H1 (cell line): ENCODE measurements around the gene BTBD10. TPM values are rescaled to one million over a fixed set of nuclear protein-coding genes. Genes with fewer than 3 reads are reported as not detected.

ENCODE experiments used
- CTCF ChIA-PET: fragments of 300-600 bp; sonication (Branson Sonifier 250); formaldehyde crosslinking; loops from one replicate; lab custom pipeline; 2021; ENCODE audit not compliant: partially characterized antibody; lab: Charles Lee
- POLR2A ChIA-PET: fragments of 300-600 bp; sonication (Branson Sonifier 250); formaldehyde crosslinking; loops from one replicate; lab custom pipeline; 2021; ENCODE audit warnings: inconsistent platforms; ENCODE audit not compliant: partially characterized antibody; lab: Charles Lee
- DNase-seq, 2 experiments: peaks; one replicate each; pipeline versions ENCODE4 v3.0.0 to v3.0.0-alpha.2; 2010 to 2022; ENCODE audit warnings: low spot score in 2 of 2, low read depth in 1 of 2, mixed read lengths in 1 of 2
- FAIRE-seq: peaks from 2 replicates; lab custom pipeline; 2011; peaks lifted over from hg19 to GRCh38; lab: Jason Lieb, UNC
- H2AFZ ChIP-seq: 2 replicates; pipeline ENCODE4 v1.8.1; 2012; ENCODE audit warnings: low read length, inconsistent platforms
- H2AK5ac ChIP-seq: 2 replicates; pipeline ENCODE4 v1.6.1; 2013; ENCODE audit warnings: low read depth, low read length
- H2BK120ac ChIP-seq: replicated peaks from 2 replicates; pipeline ENCODE3; 2013; ENCODE audit warnings: low read depth, low read length, inconsistent platforms
- H2BK12ac ChIP-seq: 2 replicates; pipeline ENCODE4 v1.6.1; 2013; ENCODE audit warnings: low read depth, low read length
- H2BK15ac ChIP-seq: 2 replicates; pipeline ENCODE4 v1.6.1; 2013; ENCODE audit warnings: low read length
- H2BK20ac ChIP-seq: 2 replicates; pipeline ENCODE4 v1.6.1; 2013; ENCODE audit warnings: low read length
- H2BK5ac ChIP-seq: 2 replicates; pipeline ENCODE4 v1.6.1; 2013; ENCODE audit warnings: low read depth, low read length
- H3K14ac ChIP-seq: 2 replicates; pipeline ENCODE4 v1.6.1; 2013; ENCODE audit warnings: inconsistent platforms; ENCODE audit not compliant: insufficient read length
- H3K18ac ChIP-seq: 2 replicates; pipeline ENCODE4 v1.6.1; 2013; ENCODE audit warnings: low read length; ENCODE audit errors: extremely low read depth
- H3K23ac ChIP-seq: 2 replicates; pipeline ENCODE4 v1.6.1; 2013; ENCODE audit warnings: inconsistent platforms; ENCODE audit not compliant: insufficient read length
- H3K23me2 ChIP-seq: 2 replicates; pipeline ENCODE4 v1.6.1; 2013; ENCODE audit warnings: low read depth, low read length
- H3K27ac ChIP-seq: 2 replicates; pipeline ENCODE4 v1.6.1; 2011; ENCODE audit warnings: low read depth, low read length, inconsistent platforms
- H3K27me3 ChIP-seq, 4 experiments: replicated peaks in 1 of 4; 1 replicate in 1 of 4; 2 replicates in 3 of 4; pipeline versions ENCODE4 v1.6.1 to v1.8.1; 2011 to 2013; ENCODE audit warnings: low read length in 3 of 4, mild to moderate bottlenecking in 3 of 4, inconsistent platforms in 2 of 4, mixed read lengths in 2 of 4, moderate library complexity in 1 of 4; ENCODE audit not compliant: control insufficient read depth in 3 of 4, insufficient read depth in 3 of 4; ENCODE audit errors: extremely low read depth in 1 of 4
- H3K36me3 ChIP-seq, 4 experiments: 2 replicates each; pipeline versions ENCODE4 v1.6.1 to v1.8.1; 2011 to 2013; ENCODE audit warnings: mild to moderate bottlenecking in 4 of 4, low read length in 3 of 4, moderate library complexity in 2 of 4, control low read depth in 1 of 4, inconsistent platforms in 1 of 4; ENCODE audit not compliant: insufficient read depth in 4 of 4, control insufficient read depth in 2 of 4
- H3K4ac ChIP-seq: replicated peaks from 2 replicates; pipeline ENCODE3; 2013; ENCODE audit warnings: low read length, low read depth, mixed read lengths, inconsistent platforms; ENCODE audit not compliant: insufficient read length
- H3K4me1 ChIP-seq, 4 experiments: replicated peaks in 1 of 4; 1 replicate in 1 of 4; 2 replicates in 3 of 4; pipeline versions ENCODE4 v1.6.1 to v1.8.1; 2011 to 2013; ENCODE audit warnings: low read length in 3 of 4, inconsistent platforms in 2 of 4, mixed read lengths in 1 of 4; ENCODE audit not compliant: insufficient read depth in 4 of 4, control insufficient read depth in 3 of 4
- H3K4me2 ChIP-seq, 2 experiments: 2 replicates each; pipeline versions ENCODE4 v1.6.1 to v1.8.1; 2011 to 2013; ENCODE audit warnings: low read depth in 2 of 2, low read length in 2 of 2, control low read depth in 1 of 2, inconsistent platforms in 1 of 2, mild to moderate bottlenecking in 1 of 2; ENCODE audit not compliant: insufficient read depth in 1 of 2
- H3K4me3 ChIP-seq, 4 experiments: fragments of 200-600, 300-600 bp in 1 of 4; sonication (generic), shearing (Covaris generic), sonication (Bioruptor Twin) in 1 of 4; 2 replicates each; pipeline versions ENCODE4 v1.5.1 to v1.8.1; 2011 to 2016; ENCODE audit warnings: low read length in 4 of 4, low read depth in 3 of 4, control low read depth in 2 of 4, inconsistent platforms in 2 of 4, mild to moderate bottlenecking in 2 of 4, mixed read lengths in 1 of 4, moderate library complexity in 1 of 4; ENCODE audit not compliant: insufficient read depth in 2 of 4; ENCODE audit errors: extremely low read depth in 1 of 4
- H3K56ac ChIP-seq: replicated peaks from 2 replicates; pipeline ENCODE3; 2013; ENCODE audit warnings: low read depth, mild to moderate bottlenecking, mixed read lengths, low read length, inconsistent platforms; ENCODE audit not compliant: insufficient read length
- H3K79me1 ChIP-seq: 2 replicates; pipeline ENCODE4 v1.6.1; 2013; ENCODE audit warnings: low read depth, low read length, control low read depth
- H3K79me2 ChIP-seq, 2 experiments: 2 replicates each; pipeline versions ENCODE4 v1.6.1 to v1.8.1; 2012 to 2013; ENCODE audit warnings: low read length in 2 of 2, mild to moderate bottlenecking in 2 of 2, inconsistent platforms in 1 of 2; ENCODE audit not compliant: insufficient read depth in 2 of 2, control insufficient read depth in 1 of 2
- H3K9ac ChIP-seq, 4 experiments: replicated peaks in 1 of 4; 1 replicate in 1 of 4; 2 replicates in 3 of 4; pipeline versions ENCODE4 v1.6.1 to v1.8.1; 2011 to 2013; ENCODE audit warnings: low read depth in 3 of 4, low read length in 3 of 4, control low read depth in 2 of 4, mild to moderate bottlenecking in 2 of 4, moderate library complexity in 2 of 4, inconsistent platforms in 1 of 4; ENCODE audit errors: extremely low read depth in 1 of 4
- H3K9me3 ChIP-seq, 2 experiments: 2 replicates each; pipeline versions ENCODE4 v1.6.1 to v1.8.1; 2012 to 2013; ENCODE audit warnings: mild to moderate bottlenecking in 2 of 2, moderate library complexity in 2 of 2, control low read depth in 1 of 2, inconsistent platforms in 1 of 2, low read depth in 1 of 2, low read length in 1 of 2, mixed read lengths in 1 of 2; ENCODE audit not compliant: insufficient read depth in 2 of 2
- H4K20me1 ChIP-seq, 2 experiments: replicated peaks in 1 of 2; 2 replicates each; pipeline versions ENCODE3 to v1.8.1; 2011 to 2013; ENCODE audit warnings: inconsistent platforms in 2 of 2, low read length in 2 of 2, mild to moderate bottlenecking in 1 of 2; ENCODE audit not compliant: insufficient read depth in 2 of 2, control insufficient read depth in 1 of 2
- H4K5ac ChIP-seq: 2 replicates; pipeline ENCODE4 v1.6.1; 2013; ENCODE audit warnings: low read length, low read depth, mixed read lengths, inconsistent platforms; ENCODE audit not compliant: insufficient read length
- H4K8ac ChIP-seq: 2 replicates; pipeline ENCODE4 v1.8.0; 2013; ENCODE audit warnings: mild to moderate bottlenecking, moderate library complexity, low read length, inconsistent platforms; ENCODE audit not compliant: insufficient read depth; ENCODE audit errors: extremely low read depth
- H4K91ac ChIP-seq: replicated peaks from 2 replicates; pipeline ENCODE3; 2013; ENCODE audit warnings: low read length, mixed read lengths, inconsistent platforms; ENCODE audit not compliant: insufficient read length
- CTBP2 ChIP-seq: IDR thresholded peaks from 2 replicates; pipeline ENCODE4 v1.7.0; 2011; ENCODE audit warnings: borderline replicate concordance, mild to moderate bottlenecking, moderate library complexity, mixed read lengths, low read length; ENCODE audit not compliant: insufficient read depth, insufficient read length
- CTCF ChIP-seq, 3 experiments: IDR thresholded peaks; 1 replicate in 2 of 3; 2 replicates in 1 of 3; pipeline versions ENCODE4 v1.5.1 to v1.6.1; 2011; ENCODE audit warnings: low read length in 3 of 3, mild to moderate bottlenecking in 3 of 3, inconsistent platforms in 2 of 3, low read depth in 1 of 3, moderate library complexity in 1 of 3; ENCODE audit not compliant: insufficient read depth in 1 of 3; ENCODE audit errors: control extremely low read depth in 1 of 3
- HDAC2 ChIP-seq, 2 experiments: fragments of 300-600 bp in 1 of 2; sonication (generic) in 1 of 2; IDR thresholded peaks; 2 replicates each; pipeline ENCODE4 v1.6.1; 2011 to 2012; ENCODE audit warnings: low read depth in 2 of 2, low read length in 2 of 2, mild to moderate bottlenecking in 2 of 2, moderate library complexity in 2 of 2, borderline replicate concordance in 1 of 2, inconsistent platforms in 1 of 2
- POU5F1 ChIP-seq: IDR thresholded peaks from 2 replicates; pipeline ENCODE4 v1.6.1; 2011; ENCODE audit warnings: low read depth, mild to moderate bottlenecking, low read length, moderate library complexity
- RBBP5 ChIP-seq: IDR thresholded peaks from 2 replicates; pipeline ENCODE4 v1.7.1; 2012; ENCODE audit warnings: low read depth, mild to moderate bottlenecking, inconsistent platforms, low read length, moderate library complexity, borderline replicate concordance
- SP4 ChIP-seq: IDR thresholded peaks from 2 replicates; pipeline ENCODE4 v1.6.1; 2012; ENCODE audit warnings: low read length, inconsistent platforms
- TBP ChIP-seq: IDR thresholded peaks from 2 replicates; pipeline ENCODE4 v1.6.1; 2011; ENCODE audit warnings: low read depth, low read length, improper control_type of control experiment
- WGBS, 2 experiments: shearing (Covaris generic) in 1 of 2; methylation state at CpG; one replicate each; pipeline versions ENCODE4 v1.1.6 to v1.1.7; 2013 to 2015; ENCODE audit warnings: low lambda C conversion rate in 2 of 2, mixed read lengths in 2 of 2, inconsistent platforms in 1 of 2, low coverage in 1 of 2, missing lambda C conversion rate in 1 of 2; ENCODE audit not compliant: insufficient replicate concordance in 2 of 2, insufficient coverage in 1 of 2, insufficient read length in 1 of 2; ENCODE audit errors: extremely low coverage in 1 of 2, missing lambda C conversion rate in 1 of 2; 5-methylcytosine and 5-hydroxymethylcytosine counted together
- polyA plus RNA-seq, 7 experiments: library from polyadenylated mRNA; depleted of rRNA in 3 of 7; stranded (reverse) in 5 of 7; unstranded in 2 of 7; fragments of >200 nt in 5 of 7; fragments of 200-250 nt in 2 of 7; gene quantifications; 1 replicate in 5 of 7; 2 replicates in 1 of 7; 4 replicates in 1 of 7; pipeline versions ENCODE4 v1.2.1 to v1.2.3, GENCODE V29; 2011 to 2013; ENCODE audit warnings: missing spikeins in 2 of 7, mixed read lengths in 2 of 7
- total RNA-seq: library from RNA; stranded (reverse); fragmentation: NEBNext Ultra II Directional; extraction: Animal tissue kit (Norgen Biotek cat#: 25700); gene quantifications from 2 replicates; pipeline ENCODE4 v1.2.1, GENCODE V29; 2021

BTBD10 gene
- total and polyA plus RNA-seq, 2 of the 8 experiments (the other 6 are each of a cell fraction or from before 2014, with no cell fraction given) = 13.8 to 22.2 TPM

GRCh38 chr11:13479688-13480087 lies 16.7 kb upstream of the BTBD10 start:
- Histone ChIP-seq H3K36me3 (no peaks in the 10 kb centered on the region), H3K9me3 (peaks cover 7 to 11% of the 10 kb centered on the region in 2 experiments; a peak in 2 of 4 replicates), H2BK5ac (no peak overlapping the region), H3K4me1 (no peaks in the 10 kb centered on the region), H3K4me2 (no peak overlapping the region), H3K18ac (no peak overlapping the region), H3K23me2 (no peaks in the 10 kb centered on the region), H2BK15ac (no peak overlapping the region), H2BK120ac (no peak overlapping the region), H3K27me3 (no peaks in the 10 kb centered on the region), H3K14ac (no peak overlapping the region), H4K91ac (no peak overlapping the region), H4K5ac (no peak overlapping the region), H2AK5ac (no peak overlapping the region), H3K79me2 (no peaks in the 10 kb centered on the region)
- 95% methylated on average over 3 of the region's 3 CpGs; no CpG with 5 or more reads in 1 of the 2 experiments for WGBS, 2 experiments
- POLR2A ChIA-PET = no interaction called here
- TF ChIP-seq HDAC2 (IDR thresholded peaks at IDR 0.05; ENCODE audit: borderline replicate concordance in 1 of 2, low read depth in 2 of 2, low read length in 2 of 2) (no peak), TBP (no peak), RBBP5 (no peak), SP4 (no peak), CTCF (IDR thresholded peaks at IDR 0.05; ENCODE audit: control extremely low read depth in 1 of 3, insufficient read depth in 1 of 3, low read depth in 1 of 3, low read length in 3 of 3) (no peak), POU5F1 (no peak), CTBP2 (no peak)
- TF ChIP-seq, all 59 proteins: peak for 0
- Histone ChIP-seq H2AFZ (no peak overlapping the region), H4K8ac (no peak overlapping the region), H3K23ac (no peak overlapping the region), H3K27ac (no peak overlapping the region), H3K4me3 (no peak overlapping the region), H3K9ac (no peak overlapping the region), H2BK12ac (no peak overlapping the region), H3K56ac (no peak overlapping the region), H2BK20ac (no peak overlapping the region), H3K4ac (no peak overlapping the region), H3K79me1 (no peaks in the 10 kb centered on the region), H4K20me1 (no peaks in the 10 kb centered on the region)
- DNase-seq (no peak), FAIRE-seq (no peak)
- CTCF ChIA-PET = no interaction called here
